HS-5 (cell line): Measurements from ENCODE around the gene NUDT3.
"Not testable (repeated sequence)": the region's sequence is repeated elsewhere in the genome, so short reads cannot be mapped to it uniquely, and the experiment has no call there.

Experiments
- DNase-seq: peaks from one replicate; pipeline ENCODE4 v3.0.0-alpha.2; 2012; ENCODE audit warnings: low read depth

Gene NUDT3

DNA sequence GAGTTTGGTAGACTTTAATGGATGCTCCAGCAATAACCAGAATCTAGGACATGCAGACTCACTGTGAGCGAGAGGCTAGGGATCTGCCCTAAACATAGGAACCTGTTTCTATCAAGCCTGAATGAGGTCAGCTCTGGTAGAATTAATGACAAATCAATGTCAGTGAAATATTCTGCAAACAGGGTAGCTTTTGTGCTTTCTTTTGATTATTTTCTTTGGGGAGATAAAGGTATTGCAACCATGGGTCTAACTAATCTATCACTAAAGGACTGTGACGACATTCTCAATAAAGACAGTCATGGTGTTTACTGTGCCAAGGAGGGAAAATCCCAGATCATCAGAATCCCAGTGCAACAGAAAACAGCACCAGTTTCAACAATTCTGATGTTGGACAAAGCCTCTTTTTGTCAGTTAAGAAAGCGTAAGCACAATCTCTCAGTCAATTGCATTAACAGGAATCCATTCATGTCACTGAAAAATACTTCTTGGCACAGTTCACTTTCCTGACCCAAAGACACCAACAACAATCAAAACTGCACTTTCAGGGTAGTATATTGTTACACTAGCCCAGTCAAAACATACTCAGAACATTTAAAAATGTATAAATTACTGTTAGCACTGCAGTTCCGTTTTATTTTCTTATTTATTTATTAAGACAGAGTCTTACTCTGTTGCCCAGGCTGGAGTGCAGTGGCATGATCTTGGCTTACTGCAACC is 106.9 kb downstream of the NUDT3 start:
- no peak for DNase-seq

- DNase-seq, result no peak
Observed at GRCh38 chr6:34284563-34285447, 107.7 kb downstream of the NUDT3 start.

DNA sequence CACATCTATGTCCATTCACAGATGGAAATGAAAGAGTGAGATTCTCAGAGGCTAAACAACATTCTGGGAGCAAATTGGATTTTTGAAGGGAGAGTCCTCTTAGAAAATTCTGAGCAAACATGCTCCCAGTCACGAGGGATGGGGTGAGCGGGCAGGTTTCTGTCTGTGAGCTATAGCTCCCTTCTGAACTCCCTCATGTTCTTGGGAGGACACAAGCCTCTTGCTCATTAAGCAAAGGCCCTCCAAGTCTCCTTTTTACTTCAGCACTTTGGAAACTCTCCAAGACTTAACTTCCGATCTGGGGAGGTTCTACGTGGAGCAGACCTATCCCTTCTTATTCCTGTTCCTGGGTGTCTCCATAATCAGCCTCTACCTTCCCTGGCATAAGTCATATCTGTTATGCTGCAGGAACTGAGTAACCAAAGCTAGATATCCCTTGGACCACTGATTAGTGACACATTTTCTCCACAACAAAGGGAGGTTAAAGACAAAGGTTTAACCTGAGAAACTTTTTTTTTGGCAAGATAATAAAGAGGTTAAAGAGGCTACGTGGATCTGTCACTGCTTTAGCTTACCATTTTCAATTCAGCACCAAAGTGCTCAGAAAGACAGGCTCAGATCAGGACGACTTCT is 110.7 kb downstream of the NUDT3 start:
- no peak for DNase-seq

DNA sequence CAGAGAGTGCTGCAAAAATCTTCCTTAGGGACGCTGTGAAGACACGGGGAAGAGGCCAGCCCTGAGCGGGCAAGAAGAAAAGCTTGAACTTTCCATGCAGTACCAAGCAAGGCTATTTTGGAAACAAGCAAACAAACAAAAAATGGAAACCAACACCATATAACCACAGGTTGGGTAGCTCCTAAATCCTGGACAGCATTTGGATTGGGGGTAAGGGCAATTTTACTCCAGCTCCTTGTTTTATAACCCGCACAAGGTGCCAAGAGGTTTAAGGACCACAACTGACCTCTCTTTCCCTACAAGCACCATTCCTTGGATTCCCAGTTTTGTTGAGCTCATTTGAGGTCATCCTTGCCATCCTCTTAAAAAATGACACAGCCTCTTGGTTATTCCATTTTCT is 112.3 kb downstream of the NUDT3 start:
- no peak for DNase-seq

- DNase-seq, result no peak
Observed at GRCh38 chr6:34278833-34279232, 113.6 kb downstream of the NUDT3 start.

- no peak for DNase-seq
Observed at GRCh38 chr6:34277763-34278112, 114.7 kb downstream of the NUDT3 start.

GRCh38 chr6:34276881-34277762 is 115.3 kb downstream of the NUDT3 start:
- no peak for DNase-seq

- DNase-seq, result no peak
Observed at GRCh38 chr6:34276191-34276590, 116.3 kb downstream of the NUDT3 start.

DNA sequence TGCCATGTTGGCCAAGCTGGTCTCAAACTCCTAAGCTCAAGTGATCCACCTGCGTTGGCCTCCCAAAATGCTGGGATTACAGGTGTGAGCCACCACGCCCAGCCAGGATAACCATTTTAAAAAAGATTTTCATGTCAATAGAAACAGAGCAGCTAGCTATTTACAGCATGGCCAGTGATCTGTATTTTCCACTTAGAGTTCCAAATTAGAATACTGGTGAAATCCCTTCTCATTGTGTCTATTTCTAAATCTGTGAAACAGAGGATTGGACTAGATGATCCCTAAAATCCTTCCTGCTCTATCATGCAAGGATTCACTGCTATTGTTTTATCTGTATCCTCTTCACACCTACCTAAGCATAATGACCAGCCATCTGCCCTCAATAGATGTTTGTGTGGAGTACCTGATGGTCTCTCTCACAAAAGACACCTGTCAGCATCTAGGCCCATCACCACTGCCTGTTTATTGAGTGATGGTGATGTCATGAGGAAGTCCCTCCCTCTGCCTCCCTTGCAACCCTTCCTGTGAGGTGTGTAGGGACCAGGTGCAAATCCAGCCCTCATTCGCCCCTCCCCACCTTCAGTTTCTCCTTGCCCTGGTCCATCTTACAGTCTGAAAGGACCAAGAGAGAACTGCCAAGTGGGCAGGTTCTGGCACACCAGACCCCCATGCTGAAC is 117.2 kb downstream of the NUDT3 start:
- no peak for DNase-seq

- no peak for DNase-seq
Observed at GRCh38 chr6:34274129-34274528, 118.3 kb downstream of the NUDT3 start.

- no peak for DNase-seq
Observed at GRCh38 chr6:34273242-34273805, 119.1 kb downstream of the NUDT3 start.

DNA sequence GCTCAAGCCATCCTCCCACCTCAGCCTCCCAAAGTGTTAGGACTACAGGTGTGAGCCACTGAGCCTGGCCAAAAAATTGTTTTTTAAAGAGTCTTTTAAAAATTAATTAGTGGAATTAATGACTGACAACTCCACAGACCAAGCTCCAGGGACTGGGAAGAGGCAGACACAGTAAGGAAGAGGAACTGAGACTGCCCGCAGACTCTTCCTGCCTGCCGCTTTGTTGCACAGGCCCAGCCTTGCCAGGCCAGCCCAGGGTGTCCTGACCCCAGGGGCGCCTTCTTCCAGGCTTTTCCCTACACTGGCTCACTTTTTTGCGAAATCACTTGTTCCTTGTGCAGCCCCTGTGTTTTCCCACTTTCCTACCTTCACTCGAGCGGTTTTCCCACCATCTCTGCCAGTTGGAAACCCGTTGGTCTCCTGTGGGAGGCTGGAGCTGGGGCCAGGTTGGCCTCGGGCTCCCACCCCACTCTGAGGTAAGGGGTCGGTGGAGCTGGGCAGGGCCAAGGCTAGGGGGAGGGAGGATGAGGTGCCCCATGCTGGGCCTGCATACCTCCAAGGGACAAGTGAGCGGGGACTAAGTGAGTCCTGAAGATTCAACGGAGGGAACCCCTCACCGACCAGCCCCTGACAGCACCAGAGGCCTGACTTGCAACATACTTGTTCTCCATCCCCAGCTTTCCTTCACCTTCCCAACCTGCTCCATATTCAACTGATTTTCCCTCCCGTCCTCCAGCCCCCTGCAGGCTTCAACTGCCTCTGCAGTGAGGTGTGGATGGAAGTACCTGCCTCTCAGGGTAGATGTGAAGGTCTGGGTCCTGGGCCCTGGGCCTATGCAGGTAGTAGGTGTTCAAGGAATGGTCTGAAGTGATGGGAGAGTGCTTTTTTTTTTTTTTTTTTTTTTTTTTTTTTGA is 120.2 kb downstream of the NUDT3 start:
- no peak for DNase-seq

GRCh38 chr6:34269658-34270341 is 122.7 kb downstream of the NUDT3 start:
- not testable (repeated sequence) for DNase-seq

- DNase-seq, result not testable (repeated sequence)
Observed at GRCh38 chr6:34269132-34269531, 123.3 kb downstream of the NUDT3 start.

GRCh38 chr6:34267746-34268145 is 124.7 kb downstream of the NUDT3 start:
- no peak for DNase-seq

DNA sequence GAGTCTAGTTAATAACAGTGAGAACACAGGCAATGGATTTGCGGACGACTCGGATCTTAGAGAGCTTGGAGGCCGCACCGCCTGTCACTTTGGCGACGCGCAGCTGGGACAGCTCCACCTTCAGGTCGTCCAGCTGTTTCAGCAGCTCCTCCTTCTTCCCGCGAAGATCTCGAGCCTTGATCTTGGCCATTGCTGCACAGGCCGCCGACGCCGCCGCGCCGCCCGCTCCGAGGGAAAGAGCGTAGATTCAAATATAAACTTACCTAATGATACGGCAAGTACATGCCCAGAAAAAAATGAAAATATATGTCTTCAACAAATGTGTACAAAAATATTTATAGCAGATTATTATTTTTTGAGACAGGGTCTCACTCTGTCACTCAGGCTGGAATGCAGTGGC is 129.0 kb downstream of the NUDT3 start:
- DNase-seq, result not testable (repeated sequence)

DNA sequence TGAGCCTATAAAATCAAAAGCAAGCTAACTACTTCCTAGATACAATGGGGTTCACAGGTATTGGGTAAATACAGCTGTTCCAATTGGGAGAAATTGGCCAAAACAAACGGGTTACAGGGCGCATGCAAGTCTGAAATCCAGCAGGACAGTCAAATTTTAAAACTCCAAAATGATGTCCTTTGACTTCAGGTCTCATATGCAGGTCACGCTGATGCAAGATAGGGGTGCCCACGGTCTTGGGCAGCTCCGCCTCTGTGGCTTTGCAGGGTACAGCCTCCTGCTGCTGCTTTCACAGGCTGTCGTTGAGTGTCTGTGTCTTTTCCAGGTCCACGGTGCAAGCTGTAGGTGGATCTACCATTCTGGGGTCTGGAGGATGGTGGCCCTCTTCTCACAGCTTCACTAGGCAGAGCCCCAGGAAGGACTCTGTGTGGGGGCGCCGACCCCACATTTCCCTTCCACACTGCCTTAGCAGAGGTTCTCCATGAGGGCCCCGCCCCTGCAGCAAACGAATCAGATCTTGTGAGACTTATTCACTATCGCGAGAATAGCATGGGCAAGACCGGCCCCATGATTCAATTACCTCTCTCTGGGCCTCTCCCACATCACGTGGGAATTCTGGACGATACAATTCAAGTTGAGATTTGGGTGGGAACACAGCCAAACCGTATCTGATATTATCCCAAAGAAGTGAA is 131.7 kb downstream of the NUDT3 start:
- DNase-seq, result no peak

DNA sequence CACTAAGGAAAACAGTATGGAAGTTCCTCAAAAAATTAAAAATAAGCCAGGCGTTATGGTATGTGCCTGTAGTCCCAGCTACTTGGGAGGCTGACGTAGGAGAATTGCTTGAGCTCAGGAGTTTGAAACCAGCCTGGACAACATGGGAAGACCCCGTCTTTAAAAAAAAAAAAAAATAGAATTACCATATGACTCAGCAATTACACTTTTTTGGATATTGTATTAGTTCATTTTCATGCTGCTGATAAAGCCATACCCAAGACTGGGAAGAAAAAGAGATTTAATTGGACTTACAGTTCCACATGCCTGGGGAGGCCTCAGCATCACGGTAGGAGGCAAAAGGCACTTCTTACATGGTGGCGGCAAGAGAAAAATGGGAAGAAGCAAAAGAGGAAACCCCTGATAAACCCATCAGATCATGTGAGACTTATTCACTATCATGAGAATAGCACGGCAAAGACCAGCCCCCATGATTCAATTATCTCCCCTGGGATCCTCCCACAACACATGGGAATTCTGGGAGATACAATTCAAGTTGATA is 132.9 kb downstream of the NUDT3 start:
- DNase-seq, result no peak
